AG04449 (cell line): ENCODE data around the gene HIVEP2.

Experiments used
- CTCF ChIA-PET: fragments of 350-600 bp; formaldehyde crosslinking; extraction: SDS; loops from one replicate; lab custom pipeline; 2021; ENCODE audit warnings: antibody characterized with exemption; lab: Yijun Ruan, JAX
- POLR2A ChIA-PET: fragments of 400-600, 350-600 bp; formaldehyde crosslinking; extraction: SDS; loops from one replicate; lab custom pipeline; 2020; ENCODE audit warnings: antibody characterized with exemption, inconsistent platforms; lab: Yijun Ruan, JAX
- DNase-seq: peaks from one replicate; pipeline ENCODE4 v3.0.0-alpha.2; 2010; ENCODE audit warnings: low read depth, low spot score
- H3K4me3 ChIP-seq: 2 replicates; pipeline ENCODE4 v1.5.1; 2011; ENCODE audit warnings: low read depth, mild to moderate bottlenecking, control low read depth, low read length
- TF ChIP-seq, protein P1 (sequence below): IDR thresholded peaks from one replicate; pipeline ENCODE4 v1.5.1; 2011; ENCODE audit warnings: mild to moderate bottlenecking, moderate library complexity, low read length, control low read depth, inconsistent platforms; ENCODE audit not compliant: insufficient read depth; ENCODE audit errors: missing control alignments

The HIVEP2 gene

DNA sequence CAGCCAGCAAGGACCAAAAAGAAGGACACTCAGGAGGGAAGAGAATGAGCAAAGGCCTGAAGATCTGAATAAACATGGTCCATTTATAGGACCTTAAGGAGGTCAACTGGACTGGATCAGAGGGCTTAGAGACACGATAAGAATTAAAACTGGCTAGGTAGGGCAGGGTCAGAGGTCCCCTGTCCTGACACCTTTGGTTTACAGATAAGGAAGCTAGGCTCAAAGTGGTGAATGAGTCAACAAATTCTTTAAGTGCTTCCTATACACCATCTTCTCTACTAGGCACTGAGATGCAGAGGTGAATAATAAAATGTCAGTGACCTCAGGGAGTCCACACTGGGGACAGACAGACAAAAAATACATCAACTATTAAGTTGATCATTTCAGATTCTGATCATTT lies 70.3 kb downstream of the HIVEP2 start:
- POLR2A ChIA-PET, result no interaction called here
- no peak for DNase-seq
- TF ChIP-seq, protein P1, sequence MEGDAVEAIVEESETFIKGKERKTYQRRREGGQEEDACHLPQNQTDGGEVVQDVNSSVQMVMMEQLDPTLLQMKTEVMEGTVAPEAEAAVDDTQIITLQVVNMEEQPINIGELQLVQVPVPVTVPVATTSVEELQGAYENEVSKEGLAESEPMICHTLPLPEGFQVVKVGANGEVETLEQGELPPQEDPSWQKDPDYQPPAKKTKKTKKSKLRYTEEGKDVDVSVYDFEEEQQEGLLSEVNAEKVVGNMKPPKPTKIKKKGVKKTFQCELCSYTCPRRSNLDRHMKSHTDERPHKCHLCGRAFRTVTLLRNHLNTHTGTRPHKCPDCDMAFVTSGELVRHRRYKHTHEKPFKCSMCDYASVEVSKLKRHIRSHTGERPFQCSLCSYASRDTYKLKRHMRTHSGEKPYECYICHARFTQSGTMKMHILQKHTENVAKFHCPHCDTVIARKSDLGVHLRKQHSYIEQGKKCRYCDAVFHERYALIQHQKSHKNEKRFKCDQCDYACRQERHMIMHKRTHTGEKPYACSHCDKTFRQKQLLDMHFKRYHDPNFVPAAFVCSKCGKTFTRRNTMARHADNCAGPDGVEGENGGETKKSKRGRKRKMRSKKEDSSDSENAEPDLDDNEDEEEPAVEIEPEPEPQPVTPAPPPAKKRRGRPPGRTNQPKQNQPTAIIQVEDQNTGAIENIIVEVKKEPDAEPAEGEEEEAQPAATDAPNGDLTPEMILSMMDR, result no peak
- no peak overlapping the region for H3K4me3 ChIP-seq
- CTCF ChIA-PET, result interaction anchor here (1.2 kb wide), 1 partner anchor 20 kb away, joined by 4 read pairs; no protein-coding TSS in a partner anchor

DNA sequence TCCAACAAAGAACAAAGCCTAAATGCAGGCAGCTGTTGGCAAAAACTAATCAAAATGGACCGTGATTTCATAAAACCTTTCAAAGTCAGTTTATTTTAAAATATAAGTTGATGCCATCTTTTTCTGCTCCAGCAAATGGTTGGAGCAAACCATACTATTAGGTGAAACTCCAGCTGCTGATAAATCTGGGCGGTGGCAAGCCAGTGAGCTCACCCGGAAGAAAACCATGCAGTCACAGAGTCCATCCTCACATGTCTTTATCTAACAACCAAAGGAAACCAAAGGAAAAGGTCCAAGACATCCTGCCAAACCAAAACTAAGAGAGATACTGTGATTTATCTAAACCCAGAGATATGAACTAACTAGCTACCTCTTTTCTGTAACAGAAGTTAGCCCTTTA lies 72.6 kb downstream of the HIVEP2 start:
- DNase-seq, result no peak
- TF ChIP-seq, protein P1, result no peak
- ChIA-PET POLR2A (no interaction called here), CTCF (interaction anchor here (1.1 to 1.8 kb wide), 2 partner anchors 179 to 556 kb away, joined by 4 to 5 read pairs; no protein-coding TSS in a partner anchor)
- H3K4me3 ChIP-seq, result no peak overlapping the region

GRCh38 chr6:142871910-142872331 lies 73.1 kb downstream of the HIVEP2 start:
- CTCF ChIA-PET, result interaction anchor here (1.1 to 1.8 kb wide), 2 partner anchors 179 to 556 kb away, joined by 4 to 5 read pairs; no protein-coding TSS in a partner anchor
- POLR2A ChIA-PET, result no interaction called here
- DNase-seq, result peak; percentile 68
- TF ChIP-seq, protein P1, result no peak
- no peak overlapping the region for H3K4me3 ChIP-seq

DNA sequence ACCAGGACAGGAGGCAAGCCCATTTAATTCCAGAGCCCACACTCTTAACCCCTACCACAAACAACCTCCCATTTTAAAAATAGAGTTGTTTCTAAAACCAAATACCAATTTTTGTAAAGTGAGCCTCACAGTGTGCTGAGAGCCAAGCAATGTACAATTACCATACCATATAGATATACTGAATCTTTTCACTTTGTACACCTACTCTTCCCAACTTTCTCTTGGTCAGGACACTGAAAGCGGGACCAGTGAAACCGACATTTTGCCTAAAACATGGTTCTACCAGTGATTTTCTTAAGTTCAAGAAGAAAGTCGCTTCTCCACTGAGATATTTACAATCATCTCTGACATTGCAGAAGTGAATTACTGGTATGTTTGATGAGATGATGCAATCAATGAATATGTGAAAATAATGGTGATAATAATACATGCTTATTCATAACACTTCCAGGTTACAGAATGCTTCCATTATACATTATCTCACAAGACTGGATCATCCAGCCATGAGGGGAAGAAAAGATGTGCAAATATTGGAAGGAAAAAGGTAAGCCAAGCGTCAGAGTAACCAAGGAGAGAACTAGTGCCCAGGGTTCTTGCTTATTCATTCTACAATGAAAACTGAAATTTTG lies 74.1 kb downstream of the HIVEP2 start:
- TF ChIP-seq, protein P1, result no peak
- ChIA-PET POLR2A (no interaction called here), CTCF (interaction anchor here (1.8 kb wide), 1 partner anchor 178 kb away, joined by 5 read pairs; no protein-coding TSS in a partner anchor)
- no peak for DNase-seq
- no peak overlapping the region for H3K4me3 ChIP-seq

GRCh38 chr6:142868917-142869316 lies 76.1 kb downstream of the HIVEP2 start:
- CTCF ChIA-PET, result interaction anchor here (1.3 kb wide), 1 partner anchor 27 kb away, joined by 3 read pairs; no protein-coding TSS in a partner anchor
- POLR2A ChIA-PET, result no interaction called here
- DNase-seq, result no peak

More at GRCh38 chr6:142868917-142869316, 76.1 kb downstream of the HIVEP2 start:
- TF ChIP-seq, protein P1, result no peak
- no peak overlapping the region for H3K4me3 ChIP-seq
